GM18909 (cell line): ENCODE data around the gene CPA4.

Source experiments
- ATAC-seq: cut with Tn5 transposase; IDR thresholded peaks from one replicate; pipeline ENCODE4 v1.9.1; 2021; ENCODE audit warnings: mild to moderate bottlenecking; ENCODE audit not compliant: unreplicated experiment, poor library complexity

CPA4 gene

DNA sequence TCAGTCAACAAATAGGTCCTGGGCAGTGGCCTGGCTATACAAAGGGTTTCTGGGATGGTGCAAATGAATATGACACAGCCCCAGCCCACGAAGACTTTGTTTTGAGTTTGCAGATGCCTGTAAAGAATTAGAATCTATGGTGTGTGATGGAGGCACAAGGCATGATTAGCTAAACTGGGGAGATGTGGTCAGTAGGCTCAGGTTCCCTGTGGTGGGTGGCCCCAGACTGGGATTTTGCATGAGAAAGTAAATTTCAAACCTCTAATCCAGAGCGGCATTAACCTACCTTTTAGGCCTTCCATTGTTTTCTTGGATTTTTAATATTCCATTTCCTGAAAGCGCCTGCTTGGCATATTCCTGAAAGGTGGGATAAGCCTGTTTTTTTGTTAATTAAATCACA lies 45.3 kb downstream of the CPA4 start:
- no peak for ATAC-seq

DNA sequence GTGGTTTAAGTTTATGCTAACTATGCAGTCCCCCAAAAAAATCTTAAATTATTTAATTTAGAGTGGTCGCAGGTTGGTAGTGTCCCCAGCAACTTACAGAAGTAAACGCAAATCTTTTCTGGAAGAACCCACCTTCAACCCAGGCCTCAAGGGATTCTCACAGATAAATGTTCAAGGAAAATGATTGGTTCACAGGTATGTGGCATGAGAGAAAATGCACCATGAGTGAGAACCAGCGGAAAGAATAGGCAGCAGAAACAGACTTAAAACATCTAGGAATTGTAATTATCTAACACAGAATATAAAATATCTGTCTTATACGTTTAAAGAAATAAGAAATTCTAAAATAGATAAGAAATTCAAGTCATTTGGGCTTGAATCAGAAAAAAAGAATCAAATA lies 48.9 kb downstream of the CPA4 start:
- ATAC-seq, result no peak

DNA sequence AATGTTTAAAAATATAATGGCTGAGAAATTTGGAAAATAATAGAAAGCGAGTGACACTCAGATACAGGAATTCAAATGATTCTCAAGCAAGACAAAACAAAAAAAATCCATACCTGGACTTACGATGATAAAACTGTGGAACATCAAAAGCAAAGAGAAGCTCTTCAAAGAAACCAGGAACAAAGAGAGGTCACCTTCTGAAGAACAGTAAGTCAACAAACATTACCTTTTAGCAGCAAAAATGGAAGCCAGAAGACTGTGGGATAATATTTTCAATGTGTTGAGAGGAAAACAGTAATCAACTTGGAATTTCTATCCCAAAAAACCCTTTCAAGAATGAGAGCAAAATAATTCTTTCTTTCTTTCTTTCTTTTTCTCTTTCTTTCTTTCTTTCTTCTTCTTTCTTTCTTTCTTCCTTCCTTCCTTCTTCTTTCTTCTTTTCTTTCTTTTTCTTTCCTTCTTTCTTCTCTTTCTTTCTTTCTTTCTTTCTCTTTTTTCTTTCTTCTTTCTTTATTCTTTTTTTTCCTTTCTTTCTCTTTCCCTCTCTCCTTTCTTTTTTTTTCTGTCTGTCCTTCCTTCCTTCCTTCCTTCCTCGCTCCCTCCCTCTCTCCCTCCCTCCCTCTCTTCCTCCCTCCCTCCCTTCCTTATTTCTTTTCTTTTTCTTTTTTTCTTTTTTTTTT lies 49.9 kb downstream of the CPA4 start:
- ATAC-seq, result no peak

- ATAC-seq, result no peak
Measured at GRCh38 chr7:130344271-130344866, 51.4 kb downstream of the CPA4 start, which contains the start of gene CPA5. CPA5 (plus strand) TSS chr7:130344816; CDS start chr7:130346486, 1,670 bp downstream.

DNA sequence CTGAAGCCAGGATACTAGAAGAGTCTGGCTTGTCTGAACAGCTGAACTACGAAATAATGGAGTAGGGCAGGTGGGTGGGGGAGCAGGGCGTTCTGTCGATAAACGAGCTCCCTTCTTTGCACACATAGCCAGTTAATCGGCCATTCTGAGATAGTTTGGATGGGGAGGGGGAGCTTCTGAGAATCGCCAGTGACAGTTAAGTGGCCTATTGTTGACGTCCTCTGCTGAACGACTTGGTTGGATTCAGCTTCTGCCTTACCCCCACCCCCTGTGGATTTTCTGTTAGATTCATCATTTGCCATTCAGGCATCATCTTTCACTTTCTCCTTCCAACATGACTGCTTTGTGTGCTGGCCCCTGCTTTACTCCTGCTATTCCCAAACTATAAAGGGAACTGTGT lies 52.2 kb downstream of the CPA4 start:
- no peak for ATAC-seq

DNA sequence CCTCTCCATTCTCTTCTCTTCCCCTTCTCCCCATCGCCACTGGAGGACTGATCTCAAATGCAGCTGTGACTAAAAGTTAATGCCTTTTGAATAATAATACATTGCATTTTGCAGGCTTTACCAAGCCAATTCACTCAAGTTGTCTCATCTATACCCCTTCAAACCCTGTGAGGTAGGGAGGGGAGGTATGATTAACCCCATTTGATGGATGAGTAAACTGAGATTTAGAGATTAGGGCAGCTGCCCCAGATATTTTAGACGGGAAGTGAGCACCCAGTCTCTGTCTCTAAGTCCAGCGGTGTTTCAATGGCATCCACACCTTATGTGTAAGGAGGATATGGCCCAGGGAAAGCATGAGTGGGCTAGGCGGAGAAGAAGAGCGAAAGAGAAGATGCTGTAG lies 52.8 kb downstream of the CPA4 start:
- no peak for ATAC-seq

- ATAC-seq, result no peak
Measured at GRCh38 chr7:130346177-130346905, 53.4 kb downstream of the CPA4 start.

- no peak for ATAC-seq
Measured at GRCh38 chr7:130346941-130347340, 54.0 kb downstream of the CPA4 start.

DNA sequence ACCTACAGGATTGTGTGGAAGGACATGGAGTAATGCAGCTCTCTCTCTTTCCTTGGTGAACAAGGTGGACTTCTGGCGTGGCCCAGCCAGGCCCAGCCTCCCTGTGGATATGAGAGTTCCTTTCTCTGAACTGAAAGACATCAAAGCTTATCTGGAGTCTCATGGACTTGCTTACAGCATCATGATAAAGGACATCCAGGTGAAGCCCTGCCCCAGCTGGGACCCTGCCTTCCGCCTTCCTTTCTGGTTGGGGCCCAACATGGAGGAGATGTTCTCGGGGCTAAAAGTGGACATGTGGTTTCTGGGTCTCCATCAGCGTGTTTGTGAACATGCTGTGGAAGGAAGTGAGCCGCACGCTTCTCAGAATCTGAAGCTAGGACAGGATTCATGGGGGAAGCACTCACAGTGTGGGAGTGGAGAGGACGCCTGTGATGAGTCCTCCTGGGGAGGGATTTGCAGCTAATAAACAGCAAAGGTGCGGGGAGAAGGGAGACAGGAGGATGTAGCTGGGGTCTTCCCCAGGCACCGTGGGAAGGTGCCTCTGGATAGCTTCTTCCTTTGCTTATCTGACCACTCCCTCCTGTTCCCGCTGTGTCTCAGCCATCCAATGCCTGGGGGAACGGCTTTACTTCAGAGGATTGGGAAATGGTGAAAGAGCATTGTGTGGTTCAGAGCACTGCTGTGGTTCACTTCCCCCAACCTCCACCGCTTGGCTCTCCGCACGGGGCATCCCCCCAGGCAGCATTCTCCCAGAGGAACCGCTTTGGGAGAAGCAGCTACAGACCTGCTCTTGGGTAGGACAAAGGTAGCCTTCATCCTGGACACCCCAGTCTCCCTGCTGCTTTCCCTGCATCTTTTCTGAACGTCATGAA lies 57.2 kb downstream of the CPA4 start:
- no peak for ATAC-seq

DNA sequence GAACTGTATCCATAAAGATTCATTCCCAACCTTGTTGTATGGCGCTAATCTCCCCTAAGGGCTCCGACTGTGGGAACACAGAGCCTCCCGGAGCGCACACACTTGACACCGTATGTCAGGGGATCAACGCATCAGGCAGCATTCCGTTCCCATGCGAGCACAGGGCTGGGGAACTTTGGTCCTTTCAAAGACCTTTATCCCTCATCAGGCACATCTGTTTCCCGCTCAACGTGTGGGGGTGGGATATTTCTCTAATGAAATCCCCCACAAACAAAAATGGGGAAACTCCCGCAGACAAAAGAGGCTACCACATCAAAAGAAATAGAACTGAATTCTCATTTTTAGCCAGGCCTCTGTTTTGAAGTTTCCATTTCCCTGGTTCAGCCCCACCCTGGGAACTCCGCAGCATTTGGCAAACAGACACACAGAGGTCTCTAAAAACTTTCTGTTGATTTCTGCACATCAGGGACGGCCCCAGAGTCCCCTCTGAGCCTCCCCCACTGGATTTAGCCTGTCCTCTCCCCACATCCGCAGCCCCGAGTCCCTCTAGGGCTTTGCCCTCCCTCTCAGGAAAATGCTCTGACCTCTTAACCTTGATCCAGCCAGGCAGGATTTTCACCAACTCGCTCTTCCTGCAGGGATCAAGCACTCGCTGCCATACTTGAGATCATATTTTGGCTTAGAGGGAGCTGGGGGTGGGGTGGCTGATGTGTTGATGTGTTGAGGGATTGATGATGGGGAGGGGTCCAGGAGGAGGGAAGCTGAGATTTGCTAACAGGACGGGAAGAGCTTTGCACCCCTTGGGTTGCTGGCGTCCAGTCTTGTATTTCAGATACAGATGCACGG lies 58.2 kb downstream of the CPA4 start:
- no peak for ATAC-seq

GRCh38 chr7:130351791-130352090 lies 58.8 kb downstream of the CPA4 start:
- no peak for ATAC-seq

GRCh38 chr7:130352194-130353074 lies 59.5 kb downstream of the CPA4 start:
- ATAC-seq, result no peak

GRCh38 chr7:130353196-130353595 lies 60.2 kb downstream of the CPA4 start:
- ATAC-seq, result no peak

- no peak for ATAC-seq
Measured at GRCh38 chr7:130356121-130356875, 63.3 kb downstream of the CPA4 start.

DNA sequence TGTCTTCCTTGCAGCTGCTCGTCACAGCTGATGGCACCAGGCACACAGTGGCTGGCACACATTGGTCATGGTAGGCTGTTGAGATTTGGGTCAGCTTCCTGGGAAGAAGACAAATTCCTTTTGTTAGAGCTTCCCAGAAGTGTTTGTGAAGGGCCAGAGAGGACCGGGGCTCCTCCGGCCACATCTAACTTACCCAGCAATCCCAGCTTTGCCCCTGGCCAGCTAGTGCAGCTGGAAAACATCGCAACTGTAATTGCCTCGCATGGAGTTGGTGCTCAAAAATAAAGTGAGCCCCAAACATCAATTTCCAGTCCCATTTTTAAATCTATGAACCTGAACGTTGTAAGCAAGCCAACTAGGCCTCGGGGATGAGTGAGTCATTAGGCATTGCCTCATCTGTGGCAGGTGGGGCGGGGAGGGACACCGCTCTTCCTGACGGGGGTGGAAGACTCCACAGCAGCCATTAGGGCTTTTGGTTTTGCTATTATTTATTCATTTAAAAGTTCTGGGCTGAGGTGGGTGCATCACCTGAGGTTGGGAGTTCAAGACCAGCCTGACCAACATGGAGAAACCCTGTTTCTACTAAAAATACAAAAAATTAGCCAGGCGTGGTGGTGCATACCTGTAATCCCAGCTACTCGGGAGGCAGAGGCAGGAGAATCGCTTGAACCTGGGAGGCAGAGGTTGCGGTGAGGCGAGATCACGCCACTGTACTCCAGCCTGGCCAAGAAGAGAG lies 64.1 kb downstream of the CPA4 start:
- ATAC-seq, result no peak

DNA sequence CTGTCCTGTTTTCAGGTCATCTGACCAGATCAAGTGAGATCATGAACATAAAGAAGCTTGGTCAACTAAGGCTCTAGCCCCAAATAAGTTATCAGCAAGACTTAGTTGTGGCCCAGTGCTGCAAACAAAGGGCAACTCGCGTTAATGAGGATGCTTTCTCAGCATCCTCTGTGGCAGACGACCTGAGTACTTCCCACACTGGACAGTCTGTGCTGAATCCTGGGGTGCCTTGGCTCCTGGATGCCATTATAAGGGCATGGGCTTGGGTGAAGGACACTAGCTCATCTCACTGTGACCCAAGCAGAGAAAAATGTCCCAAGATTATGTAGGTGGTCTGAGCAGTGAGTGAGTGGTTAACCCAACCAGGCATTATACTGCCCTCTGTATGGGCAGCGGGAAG lies 65.5 kb downstream of the CPA4 start:
- no peak for ATAC-seq

DNA sequence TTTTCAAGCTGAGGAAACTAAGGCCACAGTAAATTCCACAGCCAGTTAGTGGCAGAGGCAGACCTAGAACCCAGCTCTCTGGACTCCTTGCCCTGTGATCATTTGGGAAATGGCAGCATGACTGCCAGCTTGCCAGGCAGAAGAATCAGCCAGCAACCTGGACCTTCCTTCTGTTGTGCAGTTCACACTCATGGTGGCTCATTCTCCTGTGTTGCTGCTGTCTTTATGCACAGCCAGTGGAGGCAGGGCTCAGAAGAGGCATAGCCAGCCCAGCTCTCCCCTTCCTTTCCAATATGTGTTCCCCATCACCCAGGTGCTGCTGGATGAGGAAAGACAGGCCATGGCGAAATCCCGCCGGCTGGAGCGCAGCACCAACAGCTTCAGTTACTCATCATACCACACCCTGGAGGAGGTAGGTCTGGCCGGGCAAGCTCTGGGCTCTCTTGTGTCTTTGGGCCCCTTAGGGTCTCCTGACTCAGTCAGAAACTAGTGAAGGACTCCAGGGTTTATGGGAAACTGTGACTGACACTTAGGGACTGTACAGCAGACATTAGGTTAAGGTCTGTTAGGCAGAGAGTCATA lies 66.4 kb downstream of the CPA4 start:
- no peak for ATAC-seq
